ENCODE measurements around the gene NCKAP5.
"Not testable (repeated sequence)": the region's sequence is repeated elsewhere in the genome, so short reads cannot be mapped to it uniquely, and the experiment has no call there.

NCKAP5 gene

DNA sequence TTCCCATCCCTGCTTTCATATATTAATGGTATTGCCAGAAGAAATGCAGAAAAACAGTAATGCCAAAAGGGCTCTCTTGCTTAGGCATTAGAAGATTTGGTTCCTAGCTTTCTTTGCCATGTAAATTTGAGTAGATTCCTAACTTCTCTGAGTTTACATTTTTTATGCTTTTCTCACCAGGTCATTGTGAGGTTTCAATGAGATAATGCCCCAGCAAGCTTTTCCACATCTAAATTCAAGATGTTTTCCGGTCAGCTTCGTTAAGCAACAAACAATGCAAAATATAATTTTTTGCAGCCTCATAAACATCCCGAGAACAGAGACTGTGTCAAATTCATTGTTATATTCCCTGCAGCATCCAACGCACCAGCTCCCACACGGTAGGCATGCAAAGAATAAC, 44.9 kb downstream of the NCKAP5 start:
- Histone ChIP-seq H3K27me3 (ENCODE audit: insufficient read depth, poor library complexity, severe bottlenecking) (no peaks in the 10 kb centered on the region), H3K4me3 (replicated peaks; ENCODE audit: insufficient read depth, low read length) (no peak overlapping the region), H3K27ac (replicated peaks) (no peak overlapping the region)
- DNase-seq (ENCODE audit: low read depth in 1 of 2, low spot score in 1 of 2): no peak
- TF ChIP-seq SPI1 (IDR thresholded peaks at IDR 0.05; ENCODE audit: borderline replicate concordance, low read depth) (no peak), GABPA (IDR thresholded peaks at IDR 0.05; ENCODE audit: low read depth) (no peak), POLR2AphosphoS5 (IDR thresholded peaks at IDR 0.05; ENCODE audit: low read depth) (no peak)
- TF ChIP-seq, protein P1, sequence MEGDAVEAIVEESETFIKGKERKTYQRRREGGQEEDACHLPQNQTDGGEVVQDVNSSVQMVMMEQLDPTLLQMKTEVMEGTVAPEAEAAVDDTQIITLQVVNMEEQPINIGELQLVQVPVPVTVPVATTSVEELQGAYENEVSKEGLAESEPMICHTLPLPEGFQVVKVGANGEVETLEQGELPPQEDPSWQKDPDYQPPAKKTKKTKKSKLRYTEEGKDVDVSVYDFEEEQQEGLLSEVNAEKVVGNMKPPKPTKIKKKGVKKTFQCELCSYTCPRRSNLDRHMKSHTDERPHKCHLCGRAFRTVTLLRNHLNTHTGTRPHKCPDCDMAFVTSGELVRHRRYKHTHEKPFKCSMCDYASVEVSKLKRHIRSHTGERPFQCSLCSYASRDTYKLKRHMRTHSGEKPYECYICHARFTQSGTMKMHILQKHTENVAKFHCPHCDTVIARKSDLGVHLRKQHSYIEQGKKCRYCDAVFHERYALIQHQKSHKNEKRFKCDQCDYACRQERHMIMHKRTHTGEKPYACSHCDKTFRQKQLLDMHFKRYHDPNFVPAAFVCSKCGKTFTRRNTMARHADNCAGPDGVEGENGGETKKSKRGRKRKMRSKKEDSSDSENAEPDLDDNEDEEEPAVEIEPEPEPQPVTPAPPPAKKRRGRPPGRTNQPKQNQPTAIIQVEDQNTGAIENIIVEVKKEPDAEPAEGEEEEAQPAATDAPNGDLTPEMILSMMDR (IDR thresholded peaks at IDR 0.05; ENCODE audit: insufficient read depth, low read length): no peak
- TF ChIP-seq, protein P2, sequence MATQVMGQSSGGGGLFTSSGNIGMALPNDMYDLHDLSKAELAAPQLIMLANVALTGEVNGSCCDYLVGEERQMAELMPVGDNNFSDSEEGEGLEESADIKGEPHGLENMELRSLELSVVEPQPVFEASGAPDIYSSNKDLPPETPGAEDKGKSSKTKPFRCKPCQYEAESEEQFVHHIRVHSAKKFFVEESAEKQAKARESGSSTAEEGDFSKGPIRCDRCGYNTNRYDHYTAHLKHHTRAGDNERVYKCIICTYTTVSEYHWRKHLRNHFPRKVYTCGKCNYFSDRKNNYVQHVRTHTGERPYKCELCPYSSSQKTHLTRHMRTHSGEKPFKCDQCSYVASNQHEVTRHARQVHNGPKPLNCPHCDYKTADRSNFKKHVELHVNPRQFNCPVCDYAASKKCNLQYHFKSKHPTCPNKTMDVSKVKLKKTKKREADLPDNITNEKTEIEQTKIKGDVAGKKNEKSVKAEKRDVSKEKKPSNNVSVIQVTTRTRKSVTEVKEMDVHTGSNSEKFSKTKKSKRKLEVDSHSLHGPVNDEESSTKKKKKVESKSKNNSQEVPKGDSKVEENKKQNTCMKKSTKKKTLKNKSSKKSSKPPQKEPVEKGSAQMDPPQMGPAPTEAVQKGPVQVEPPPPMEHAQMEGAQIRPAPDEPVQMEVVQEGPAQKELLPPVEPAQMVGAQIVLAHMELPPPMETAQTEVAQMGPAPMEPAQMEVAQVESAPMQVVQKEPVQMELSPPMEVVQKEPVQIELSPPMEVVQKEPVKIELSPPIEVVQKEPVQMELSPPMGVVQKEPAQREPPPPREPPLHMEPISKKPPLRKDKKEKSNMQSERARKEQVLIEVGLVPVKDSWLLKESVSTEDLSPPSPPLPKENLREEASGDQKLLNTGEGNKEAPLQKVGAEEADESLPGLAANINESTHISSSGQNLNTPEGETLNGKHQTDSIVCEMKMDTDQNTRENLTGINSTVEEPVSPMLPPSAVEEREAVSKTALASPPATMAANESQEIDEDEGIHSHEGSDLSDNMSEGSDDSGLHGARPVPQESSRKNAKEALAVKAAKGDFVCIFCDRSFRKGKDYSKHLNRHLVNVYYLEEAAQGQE (IDR thresholded peaks at IDR 0.05; ENCODE audit: insufficient replicate concordance, low read depth): no peak

- Histone ChIP-seq H3K27me3 (ENCODE audit: insufficient read depth, poor library complexity, severe bottlenecking) (no peaks in the 10 kb centered on the region), H3K27ac (replicated peaks) (no peak overlapping the region), H3K4me3 (replicated peaks; ENCODE audit: insufficient read depth, low read length) (no peak overlapping the region)
- TF ChIP-seq, protein P1 (IDR thresholded peaks at IDR 0.05; ENCODE audit: insufficient read depth, low read length): no peak
- TF ChIP-seq, protein P2 (IDR thresholded peaks at IDR 0.05; ENCODE audit: insufficient replicate concordance, low read depth): no peak
- TF ChIP-seq SPI1 (IDR thresholded peaks at IDR 0.05; ENCODE audit: borderline replicate concordance, low read depth): no peak
- TF ChIP-seq GABPA (IDR thresholded peaks at IDR 0.05; ENCODE audit: low read depth): no peak
- TF ChIP-seq POLR2AphosphoS5 (IDR thresholded peaks at IDR 0.05; ENCODE audit: low read depth): no peak
- DNase-seq (ENCODE audit: low read depth in 1 of 2, low spot score in 1 of 2): no peak
These were observed 46.1 kb downstream of the NCKAP5 start for GRCh38 chr2:133522204-133522603.

GRCh38 chr2:133521146-133521745, 47.0 kb downstream of the NCKAP5 start:
- no peak overlapping the region for H3K27ac ChIP-seq (replicated peaks)
- H3K27me3 ChIP-seq (ENCODE audit: insufficient read depth, poor library complexity, severe bottlenecking): no peaks in the 10 kb centered on the region
- TF ChIP-seq, protein P2 (IDR thresholded peaks at IDR 0.05; ENCODE audit: insufficient replicate concordance, low read depth): no peak
- DNase-seq (ENCODE audit: low read depth in 1 of 2, low spot score in 1 of 2): no peak
- H3K4me3 ChIP-seq (replicated peaks; ENCODE audit: insufficient read depth, low read length): no peak overlapping the region

DNA sequence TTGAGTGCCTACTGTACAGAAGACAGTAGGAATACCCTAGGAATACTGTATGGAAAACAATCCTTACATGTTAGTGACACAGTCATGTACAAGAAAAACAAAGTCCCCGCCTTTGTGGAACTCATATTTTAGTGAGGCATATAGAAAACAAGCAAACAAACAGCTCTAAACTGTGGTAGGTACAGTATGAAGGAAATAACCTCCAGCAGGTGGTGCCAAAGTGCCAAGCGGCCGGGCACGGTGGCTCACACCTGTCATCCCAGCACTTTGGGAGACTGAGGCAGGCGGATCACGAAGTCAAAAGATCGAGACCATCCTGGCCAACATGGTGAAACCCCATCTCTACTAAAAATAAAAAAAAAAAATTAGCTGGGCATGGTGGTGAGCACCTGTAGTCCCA, 48.6 kb downstream of the NCKAP5 start:
- H3K27ac ChIP-seq (replicated peaks); H3K27me3 ChIP-seq (ENCODE audit: insufficient read depth, poor library complexity, severe bottlenecking); DNase-seq (ENCODE audit: low read depth in 1 of 2, low spot score in 1 of 2); H3K4me3 ChIP-seq (replicated peaks; ENCODE audit: insufficient read depth, low read length): not testable (repeated sequence)

Data from HL-60 (cell line).